Erythroblast (primary cell): ENCODE measurements around the gene DUSP9.

Experiments used
- GATA1 ChIP-seq: IDR thresholded peaks from 2 replicates; pipeline ENCODE4 v1.6.1; 2011; ENCODE audit warnings: low read depth, mild to moderate bottlenecking, control low read depth, low read length, moderate library complexity
- POLR2A ChIP-seq: IDR thresholded peaks from 2 replicates; pipeline ENCODE4 v1.6.1; 2011; ENCODE audit warnings: mild to moderate bottlenecking, low read length

DNA sequence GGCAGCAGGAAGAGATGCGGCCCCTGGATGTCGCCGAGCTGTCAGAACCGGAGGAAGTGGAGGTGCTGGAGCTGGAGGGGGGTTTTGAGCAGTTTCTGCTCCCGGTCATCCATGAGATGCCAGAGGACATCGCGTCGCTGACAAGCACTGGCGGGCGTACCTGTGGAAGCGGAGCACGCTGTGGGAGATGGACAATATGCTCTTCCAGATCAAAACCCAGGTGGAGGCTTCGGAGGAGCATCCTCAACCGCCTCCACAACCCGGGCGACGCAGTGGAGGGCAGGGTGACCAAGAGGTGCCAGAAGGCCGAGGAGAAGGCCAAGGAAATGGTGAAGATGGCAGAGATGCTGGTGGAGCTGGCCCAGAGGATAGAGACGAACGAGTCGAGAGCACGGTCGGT, 40.5 kb upstream of the DUSP9 start:
- TF ChIP-seq POLR2A (no peak), GATA1 (no peak)
